ENCODE data around the gene TBL1XR1.

The TBL1XR1 gene

DNA sequence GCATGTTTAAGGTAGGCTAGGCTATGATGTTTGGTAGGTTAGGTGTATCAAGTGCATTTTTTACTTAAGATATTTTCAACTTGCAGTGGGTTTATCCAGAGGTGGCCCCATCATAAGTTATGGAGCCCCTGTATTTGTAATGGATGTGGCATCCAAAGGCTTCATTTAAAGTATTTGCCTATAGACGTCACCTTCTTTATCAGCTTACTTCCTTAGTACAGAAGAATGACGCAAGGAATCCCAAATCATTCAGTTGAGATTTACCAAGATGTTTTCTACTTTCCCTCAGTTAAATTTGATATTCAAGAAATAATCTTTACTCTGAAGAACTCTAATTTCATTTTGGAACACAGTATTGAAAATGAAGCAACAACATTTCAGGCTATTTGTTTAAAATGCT lies 201.3 kb downstream of the TBL1XR1 start:
- no peaks in the 10 kb centered on the region for H3K27me3 Mint-ChIP-seq
- H3K27ac Mint-ChIP-seq = no peak overlapping the region
- H3K9me3 Mint-ChIP-seq (ENCODE audit: low read depth) = peaks cover 7% of the 10 kb centered on the region
- peaks cover 7% of the 10 kb centered on the region for H3K36me3 Mint-ChIP-seq
- no peaks in the 10 kb centered on the region for H3K4me1 Mint-ChIP-seq (ENCODE audit: low read depth)
- H3K4me3 Mint-ChIP-seq = no peak overlapping the region

DNA sequence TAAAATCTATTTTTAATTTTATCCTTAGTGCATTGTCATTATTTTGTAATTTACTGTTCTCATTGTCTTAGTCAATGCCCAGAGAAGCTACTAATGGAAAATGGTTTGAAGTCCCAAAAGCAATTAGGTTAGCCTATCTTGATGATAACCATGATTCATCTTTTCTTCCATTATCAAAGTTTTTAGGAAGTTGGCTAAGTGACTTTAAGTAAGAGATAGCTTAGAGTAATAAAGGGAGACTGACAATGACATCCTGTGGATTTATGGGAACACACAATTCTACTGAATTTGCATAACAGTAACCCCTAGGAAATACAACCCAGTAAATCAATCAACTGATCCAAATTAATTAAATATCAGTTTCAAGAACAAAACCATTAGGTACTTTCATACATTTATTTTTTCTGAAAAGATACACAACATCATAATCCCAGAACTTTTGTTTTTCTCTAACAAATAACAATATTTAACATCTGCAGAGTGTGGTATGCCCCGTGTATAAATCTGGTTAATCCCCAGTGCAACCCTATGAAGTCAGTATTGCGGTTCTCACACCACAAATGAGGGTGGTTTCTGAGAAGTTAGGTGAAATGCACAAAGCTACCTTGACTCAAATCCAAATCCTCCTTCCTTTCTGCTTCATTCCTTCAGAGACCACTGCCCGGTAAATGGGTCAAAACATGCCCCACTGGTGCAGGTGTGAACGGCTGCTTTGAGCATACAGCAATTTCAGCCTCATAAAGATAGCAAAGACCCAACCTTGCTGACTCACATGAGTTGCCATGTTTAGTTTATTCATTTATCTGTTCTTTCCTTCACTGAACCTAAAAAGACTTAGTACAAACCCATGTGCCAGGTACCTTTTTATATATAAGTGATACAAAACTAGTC lies 202.1 kb downstream of the TBL1XR1 start:
- no peak overlapping the region for H3K4me3 Mint-ChIP-seq
- no peaks in the 10 kb centered on the region for H3K4me1 Mint-ChIP-seq (ENCODE audit: low read depth)
- no peaks in the 10 kb centered on the region for H3K27me3 Mint-ChIP-seq
- H3K9me3 Mint-ChIP-seq (ENCODE audit: low read depth) = peaks cover 7% of the 10 kb centered on the region
- no peak overlapping the region for H3K27ac Mint-ChIP-seq
- peaks cover 1% of the 10 kb centered on the region for H3K36me3 Mint-ChIP-seq

DNA sequence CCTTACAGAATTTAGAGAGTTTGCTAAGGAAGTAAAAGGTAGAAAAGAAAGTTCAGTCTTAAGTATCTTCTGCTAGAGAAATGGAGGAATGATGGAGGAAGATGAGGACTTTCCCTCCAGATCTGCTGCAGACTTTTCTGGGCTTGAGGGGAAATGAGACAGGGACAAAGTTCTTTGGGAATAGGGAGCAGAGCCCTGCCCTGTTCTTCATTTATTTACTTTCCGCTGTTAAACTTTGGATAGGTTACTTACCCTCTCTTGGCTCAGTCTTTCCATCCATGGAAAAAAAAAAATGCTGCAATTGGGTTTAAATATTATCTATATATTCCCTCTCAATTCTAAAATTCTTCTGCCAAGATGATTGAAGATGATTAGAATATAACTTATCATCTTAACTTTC lies 202.9 kb downstream of the TBL1XR1 start:
- Mint-ChIP-seq H3K36me3 (no peaks in the 10 kb centered on the region), H3K27me3 (no peaks in the 10 kb centered on the region), H3K27ac (no peak overlapping the region), H3K4me1 (ENCODE audit: low read depth) (no peaks in the 10 kb centered on the region), H3K4me3 (no peak overlapping the region), H3K9me3 (ENCODE audit: low read depth) (peaks cover 5% of the 10 kb centered on the region)

DNA sequence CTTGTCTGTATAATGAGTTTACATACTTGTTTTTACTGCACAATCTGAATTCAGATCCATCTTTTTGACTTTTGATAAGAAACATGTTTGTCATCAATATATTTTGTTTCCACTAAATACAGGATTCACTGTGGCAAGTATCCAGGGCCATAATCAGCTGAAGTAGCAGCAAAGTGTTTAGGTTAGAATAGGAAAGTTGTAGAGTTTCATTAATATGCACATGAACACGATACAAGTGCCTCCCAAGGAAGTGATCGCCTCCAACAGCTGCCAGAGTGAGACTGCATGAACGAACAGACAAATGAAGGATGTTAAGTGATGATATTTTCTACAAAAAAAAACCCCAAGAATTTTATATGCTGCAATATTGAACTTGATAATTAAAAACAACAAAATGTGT lies 204.3 kb downstream of the TBL1XR1 start:
- H3K27me3 Mint-ChIP-seq = no peaks in the 10 kb centered on the region
- peaks cover 3% of the 10 kb centered on the region for H3K9me3 Mint-ChIP-seq (ENCODE audit: low read depth)
- no peak overlapping the region for H3K27ac Mint-ChIP-seq
- H3K4me1 Mint-ChIP-seq (ENCODE audit: low read depth) = no peaks in the 10 kb centered on the region
- no peak overlapping the region for H3K4me3 Mint-ChIP-seq
- H3K36me3 Mint-ChIP-seq = no peaks in the 10 kb centered on the region

DNA sequence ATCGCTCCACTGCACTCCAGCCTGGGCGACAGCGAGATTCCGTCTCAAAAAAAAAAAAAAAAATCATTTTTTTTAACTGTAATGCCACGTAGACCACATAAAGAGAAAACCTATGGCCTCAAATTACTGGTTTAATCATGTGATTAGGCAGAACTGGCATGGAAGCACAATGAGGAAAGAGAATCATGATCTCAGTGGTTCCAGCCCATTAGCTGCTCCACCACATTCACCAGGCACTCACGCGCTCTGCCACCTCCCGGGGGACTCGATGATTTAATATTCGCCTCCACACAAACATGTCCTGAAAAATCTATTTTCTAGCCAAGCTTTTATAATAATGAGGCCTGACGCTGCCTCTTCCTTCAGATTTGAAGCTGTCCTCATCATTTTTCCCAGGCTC lies 204.7 kb downstream of the TBL1XR1 start:
- Mint-ChIP-seq H3K4me3 (no peak overlapping the region), H3K27me3 (no peaks in the 10 kb centered on the region), H3K27ac (no peak overlapping the region), H3K4me1 (ENCODE audit: low read depth) (no peaks in the 10 kb centered on the region), H3K36me3 (no peaks in the 10 kb centered on the region), H3K9me3 (ENCODE audit: low read depth) (peaks cover 3% of the 10 kb centered on the region)

DNA sequence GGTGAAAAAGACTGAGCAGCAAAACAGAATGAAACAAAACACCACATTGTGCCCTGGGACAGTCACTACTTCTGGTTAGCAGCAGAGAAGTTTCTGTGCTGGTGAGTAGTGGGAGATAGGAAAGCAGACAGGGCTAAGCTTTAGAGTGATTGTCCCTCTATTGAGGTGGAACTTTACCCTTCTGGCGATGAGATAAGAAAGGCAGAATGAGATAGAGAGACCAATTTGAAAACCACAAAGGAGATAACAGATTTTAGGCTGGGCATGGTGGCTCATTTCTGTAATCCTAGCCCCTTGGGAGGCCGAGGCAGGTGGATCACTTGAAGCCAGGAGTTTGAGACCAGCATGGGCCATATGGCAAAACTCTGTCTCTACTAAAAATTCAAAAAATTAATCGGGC lies 208.5 kb downstream of the TBL1XR1 start:
- H3K27ac Mint-ChIP-seq = no peak overlapping the region
- no peak overlapping the region for H3K4me3 Mint-ChIP-seq
- no peaks in the 10 kb centered on the region for H3K4me1 Mint-ChIP-seq (ENCODE audit: low read depth)
- H3K36me3 Mint-ChIP-seq = no peaks in the 10 kb centered on the region
- H3K27me3 Mint-ChIP-seq = no peaks in the 10 kb centered on the region
- peaks cover 3% of the 10 kb centered on the region for H3K9me3 Mint-ChIP-seq (ENCODE audit: low read depth)

DNA sequence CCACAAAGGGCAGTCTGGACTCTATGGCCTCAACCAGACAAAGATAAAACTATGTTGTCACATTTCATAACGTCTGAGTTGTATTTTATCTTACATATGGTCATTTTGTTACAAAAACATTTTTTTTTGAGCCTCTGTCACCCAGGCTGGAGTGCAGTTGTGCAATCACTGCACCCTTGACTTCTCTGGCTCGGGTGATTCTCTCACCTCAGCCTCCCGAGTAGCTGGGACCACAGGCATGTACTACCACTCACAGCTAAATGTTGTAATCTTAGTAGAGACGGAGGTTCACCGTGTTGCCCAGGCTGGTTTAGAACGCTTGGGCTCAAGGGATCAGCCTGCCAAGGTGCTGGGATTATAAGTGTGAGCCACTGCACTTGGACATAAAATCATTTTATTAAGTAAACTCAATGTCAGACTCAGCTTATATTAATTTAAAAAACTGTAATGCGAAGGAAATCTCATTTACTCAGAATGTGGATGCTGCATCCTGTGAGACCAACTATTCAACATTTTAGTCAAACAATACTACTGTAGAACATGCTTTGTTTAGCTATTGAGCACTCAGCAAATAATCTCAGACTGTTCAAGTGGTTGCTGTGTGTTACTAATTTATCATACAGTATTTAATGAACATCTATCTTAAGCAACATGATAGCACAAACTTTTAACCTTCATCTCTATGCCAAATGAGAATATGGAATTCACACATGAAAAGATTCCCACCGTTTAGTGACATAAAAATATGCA lies 209.2 kb downstream of the TBL1XR1 start:
- H3K36me3 Mint-ChIP-seq = no peaks in the 10 kb centered on the region
- H3K27ac Mint-ChIP-seq = no peak overlapping the region
- H3K9me3 Mint-ChIP-seq (ENCODE audit: low read depth) = peaks cover 3% of the 10 kb centered on the region
- no peaks in the 10 kb centered on the region for H3K27me3 Mint-ChIP-seq
- H3K4me1 Mint-ChIP-seq (ENCODE audit: low read depth) = no peaks in the 10 kb centered on the region
- no peak overlapping the region for H3K4me3 Mint-ChIP-seq

DNA sequence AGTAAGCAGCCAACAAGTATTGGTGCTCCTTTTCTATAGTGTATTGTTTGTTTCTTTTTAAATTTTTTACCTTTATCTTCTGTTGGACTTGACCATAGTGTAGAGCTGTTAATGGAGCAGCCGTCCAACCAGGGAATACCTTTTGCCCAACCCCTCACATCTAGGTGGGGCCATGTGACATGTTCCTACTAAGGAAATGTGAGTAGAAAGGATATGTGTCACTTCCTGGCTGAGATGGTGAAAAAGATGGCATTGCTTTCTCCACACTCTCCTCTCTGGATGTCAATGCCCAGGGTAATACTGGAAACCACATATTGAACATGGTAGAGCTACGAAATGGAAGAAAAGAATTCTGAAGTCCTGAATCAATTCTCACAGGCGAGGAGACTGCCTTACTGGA lies 218.8 kb downstream of the TBL1XR1 start:
- H3K9me3 Mint-ChIP-seq (ENCODE audit: low read depth) = peaks cover 9% of the 10 kb centered on the region
- H3K27ac Mint-ChIP-seq = no peak overlapping the region
- H3K36me3 Mint-ChIP-seq = peaks cover 7% of the 10 kb centered on the region
- H3K4me3 Mint-ChIP-seq = no peak overlapping the region
- no peaks in the 10 kb centered on the region for H3K4me1 Mint-ChIP-seq (ENCODE audit: low read depth)
- H3K27me3 Mint-ChIP-seq = no peaks in the 10 kb centered on the region

DNA sequence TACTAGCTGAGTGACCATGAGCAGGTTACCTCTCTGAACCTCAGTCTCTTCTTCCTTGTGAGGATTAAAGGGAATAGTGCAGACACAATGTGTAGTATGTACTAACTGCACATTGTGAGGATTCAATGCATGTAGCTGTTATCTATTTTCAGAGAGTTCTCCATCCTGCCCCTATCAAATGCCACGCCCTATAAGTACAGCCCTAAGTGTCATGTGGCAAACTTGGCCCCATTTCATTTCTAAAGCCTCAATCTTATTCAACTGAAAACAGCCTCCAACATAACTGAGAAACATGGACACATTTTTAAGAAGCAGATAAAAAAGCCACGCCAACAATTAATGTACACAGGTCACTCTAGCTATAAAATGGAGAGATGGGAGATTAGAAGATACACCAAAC lies 220.0 kb downstream of the TBL1XR1 start:
- peaks cover 7% of the 10 kb centered on the region for H3K9me3 Mint-ChIP-seq (ENCODE audit: low read depth)
- no peak overlapping the region for H3K4me3 Mint-ChIP-seq
- no peaks in the 10 kb centered on the region for H3K4me1 Mint-ChIP-seq (ENCODE audit: low read depth)
- H3K36me3 Mint-ChIP-seq = peaks cover 6% of the 10 kb centered on the region
- no peaks in the 10 kb centered on the region for H3K27me3 Mint-ChIP-seq
- no peak overlapping the region for H3K27ac Mint-ChIP-seq

DNA sequence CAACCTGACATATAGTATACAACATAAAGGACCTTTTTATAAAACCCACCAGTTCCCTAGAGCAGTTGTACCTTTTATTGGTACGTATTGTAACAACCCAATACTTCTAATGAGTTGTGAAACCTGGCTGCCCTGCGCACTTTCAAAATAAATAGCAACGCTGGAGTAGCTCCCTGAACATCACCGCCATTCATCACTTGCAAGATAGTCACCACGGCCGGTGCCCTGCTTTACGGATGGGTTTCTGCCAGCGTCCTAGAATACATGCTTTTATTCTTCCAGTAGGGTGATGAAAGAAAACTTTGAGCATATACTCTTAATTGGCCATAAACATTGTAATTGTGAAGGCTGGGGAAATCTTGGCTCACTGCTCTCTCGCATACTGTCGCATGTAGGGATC lies 220.7 kb downstream of the TBL1XR1 start:
- no peak overlapping the region for H3K4me3 Mint-ChIP-seq
- H3K27me3 Mint-ChIP-seq = no peaks in the 10 kb centered on the region
- peaks cover 2% of the 10 kb centered on the region for H3K36me3 Mint-ChIP-seq
- no peaks in the 10 kb centered on the region for H3K4me1 Mint-ChIP-seq (ENCODE audit: low read depth)
- H3K27ac Mint-ChIP-seq = no peak overlapping the region
- no peaks in the 10 kb centered on the region for H3K9me3 Mint-ChIP-seq (ENCODE audit: low read depth)

DNA sequence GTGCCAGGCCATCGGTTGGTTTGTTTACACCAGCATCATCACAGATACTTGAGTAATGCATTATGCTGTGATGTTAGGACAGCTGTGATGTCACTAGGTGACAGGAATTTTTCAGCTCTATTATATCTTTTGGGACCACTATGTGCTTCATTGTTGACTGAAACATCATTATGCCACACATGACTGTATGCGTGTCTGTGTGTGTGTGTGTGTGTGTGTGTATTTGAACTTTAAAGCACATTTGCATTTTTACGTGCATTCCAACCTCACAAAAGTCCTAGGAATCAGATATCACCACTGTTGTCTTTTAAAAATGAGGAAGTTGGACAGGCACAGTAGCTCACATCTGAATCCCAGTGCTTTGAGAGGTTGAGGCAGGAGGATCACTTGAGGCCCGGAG lies 223.0 kb downstream of the TBL1XR1 start:
- Mint-ChIP-seq H3K4me3 (no peak overlapping the region), H3K27me3 (no peaks in the 10 kb centered on the region), H3K9me3 (ENCODE audit: low read depth) (no peaks in the 10 kb centered on the region), H3K27ac (no peak overlapping the region), H3K4me1 (ENCODE audit: low read depth) (no peaks in the 10 kb centered on the region), H3K36me3 (peaks cover 2% of the 10 kb centered on the region)

DNA sequence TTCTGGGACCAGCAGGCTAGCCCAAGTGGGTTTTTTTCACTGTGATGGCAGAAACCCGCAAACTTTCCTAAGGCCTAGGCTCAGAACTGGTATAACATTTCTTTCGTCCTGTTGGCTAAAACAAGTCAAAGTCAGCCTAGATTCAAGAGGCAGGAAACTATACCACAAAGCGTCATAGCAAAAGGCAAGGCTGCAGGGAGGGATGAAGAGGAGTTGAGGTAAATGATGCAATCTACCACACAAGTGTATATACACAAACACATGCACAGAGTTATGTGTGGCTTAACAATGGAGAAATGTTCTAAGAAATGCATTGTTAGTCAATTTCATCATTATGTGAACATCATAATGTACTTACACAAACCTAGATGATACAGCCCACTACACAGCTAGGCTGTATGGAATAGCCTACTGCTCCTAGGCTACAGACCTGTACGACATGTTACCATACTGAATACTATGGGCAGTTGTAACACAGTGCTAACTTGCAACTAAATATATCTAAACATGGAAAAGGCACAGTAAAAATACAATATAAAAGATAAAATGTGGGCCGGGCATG lies 225.6 kb downstream of the TBL1XR1 start:
- no peak overlapping the region for H3K4me3 Mint-ChIP-seq
- H3K36me3 Mint-ChIP-seq = peaks cover 2% of the 10 kb centered on the region
- no peaks in the 10 kb centered on the region for H3K27me3 Mint-ChIP-seq
- H3K27ac Mint-ChIP-seq = no peak overlapping the region
- H3K9me3 Mint-ChIP-seq (ENCODE audit: low read depth) = no peaks in the 10 kb centered on the region
- H3K4me1 Mint-ChIP-seq (ENCODE audit: low read depth) = no peaks in the 10 kb centered on the region

DNA sequence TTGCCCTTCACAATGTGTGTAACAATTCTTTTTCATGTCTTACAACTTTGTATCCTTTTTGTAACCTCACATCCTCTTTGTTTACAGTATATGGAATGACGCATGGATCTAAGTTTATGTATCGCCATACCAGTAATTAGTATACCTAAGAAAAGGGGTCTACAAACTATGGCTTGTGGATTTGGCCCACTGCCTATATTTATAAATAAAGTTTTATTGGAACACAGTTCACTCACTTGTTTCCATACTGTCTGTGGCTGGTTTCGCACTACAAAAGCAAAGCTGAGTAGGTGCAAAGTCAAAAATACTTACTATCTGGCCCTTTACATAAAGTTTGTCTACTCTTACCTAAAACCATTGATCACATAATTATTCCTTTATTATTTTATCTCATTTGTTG lies 226.5 kb downstream of the TBL1XR1 start:
- H3K36me3 Mint-ChIP-seq = peaks cover 2% of the 10 kb centered on the region

DNA sequence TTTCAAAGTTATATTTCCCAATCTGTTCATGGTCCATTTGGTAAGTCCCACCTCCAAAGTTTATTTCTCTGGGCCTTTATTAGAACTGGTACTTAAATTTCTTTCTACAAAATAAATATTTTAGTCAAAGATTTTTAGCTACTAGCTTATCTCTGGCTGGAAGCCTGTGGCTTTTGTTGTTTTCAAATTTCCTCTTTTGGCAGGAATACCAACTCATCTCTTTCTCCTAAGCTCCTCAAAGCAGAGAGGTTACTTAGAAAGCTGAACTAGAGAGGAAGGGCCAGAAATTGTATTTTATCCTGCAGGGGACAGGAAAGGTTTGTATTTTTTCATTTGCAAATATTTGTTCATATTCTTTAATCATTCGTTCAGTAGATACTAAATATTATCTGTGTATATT lies 227.8 kb downstream of the TBL1XR1 start:
- H3K9me3 Mint-ChIP-seq (ENCODE audit: low read depth) = no peaks in the 10 kb centered on the region
- H3K4me1 Mint-ChIP-seq (ENCODE audit: low read depth) = peaks cover 1% of the 10 kb centered on the region
- peaks cover 2% of the 10 kb centered on the region for H3K36me3 Mint-ChIP-seq
- no peak overlapping the region for H3K4me3 Mint-ChIP-seq
- H3K27me3 Mint-ChIP-seq = no peaks in the 10 kb centered on the region
- no peak overlapping the region for H3K27ac Mint-ChIP-seq

More for the DNA sequence above, 226.5 kb downstream of the TBL1XR1 start:
- no peak overlapping the region for H3K27ac Mint-ChIP-seq
- no peak overlapping the region for H3K4me3 Mint-ChIP-seq
- no peaks in the 10 kb centered on the region for H3K9me3 Mint-ChIP-seq (ENCODE audit: low read depth)
- no peaks in the 10 kb centered on the region for H3K27me3 Mint-ChIP-seq
- no peaks in the 10 kb centered on the region for H3K4me1 Mint-ChIP-seq (ENCODE audit: low read depth)
